Erythroblast (primary cell): ENCODE results near the gene ITPRIPL2.
A peak's percentile ranks its signal among the peaks of the same experiment; 100 is the strongest.

ENCODE experiments used
- DNase-seq, 2 experiments: peaks; one replicate each; lab custom pipeline; 2025; lab: John Stamatoyannopoulos, UW
- GATA1 ChIP-seq: IDR thresholded peaks from 2 replicates; pipeline ENCODE4 v1.6.1; 2011; ENCODE audit warnings: low read depth, mild to moderate bottlenecking, control low read depth, low read length, moderate library complexity
- POLR2A ChIP-seq: IDR thresholded peaks from 2 replicates; pipeline ENCODE4 v1.6.1; 2011; ENCODE audit warnings: mild to moderate bottlenecking, low read length

ITPRIPL2 gene

GRCh38 chr16:19153876-19154275, 40.1 kb downstream of the ITPRIPL2 start:
- DNase-seq: peak; percentile 13 to 30

GRCh38 chr16:19162085-19162484, 48.3 kb downstream of the ITPRIPL2 start:
- TF ChIP-seq POLR2A (no peak), GATA1 (no peak)
- DNase-seq: no peak

More at GRCh38 chr16:19153876-19154275, 40.1 kb downstream of the ITPRIPL2 start:
- TF ChIP-seq POLR2A (no peak), GATA1 (no peak)

- no peak for DNase-seq
- no peak for TF ChIP-seq GATA1
- TF ChIP-seq POLR2A: no peak
These were observed 49.5 kb downstream of the ITPRIPL2 start for GRCh38 chr16:19163215-19163614.

- DNase-seq: no peak
- TF ChIP-seq GATA1 (no peak), POLR2A (no peak)
These were observed 50.5 kb downstream of the ITPRIPL2 start for GRCh38 chr16:19164285-19164684.

GRCh38 chr16:19165101-19165500, 51.3 kb downstream of the ITPRIPL2 start:
- DNase-seq: no peak
- no peak for TF ChIP-seq POLR2A
- TF ChIP-seq GATA1: no peak

GRCh38 chr16:19166500-19166899, 52.7 kb downstream of the ITPRIPL2 start:
- TF ChIP-seq GATA1 (no peak), POLR2A (no peak)
- DNase-seq: no peak

- TF ChIP-seq POLR2A (no peak), GATA1 (no peak)
- peak; percentile 76 to 78 for DNase-seq
These were observed 54.1 kb downstream of the ITPRIPL2 start, which contains the start of gene SYT17 for GRCh38 chr16:19167710-19168370. SYT17 (plus strand) TSS chr16:19168240; CDS start chr16:19168647, 407 bp downstream.

- DNase-seq: no peak
- TF ChIP-seq POLR2A (no peak), GATA1 (no peak)
These were observed 54.8 kb downstream of the ITPRIPL2 start for GRCh38 chr16:19168371-19169081.

- TF ChIP-seq GATA1: no peak
- no peak for TF ChIP-seq POLR2A
- DNase-seq: no peak
These were observed 55.4 kb downstream of the ITPRIPL2 start for GRCh38 chr16:19169082-19169639.

- no peak for DNase-seq
- TF ChIP-seq POLR2A (no peak), GATA1 (no peak)
These were observed 56.4 kb downstream of the ITPRIPL2 start for GRCh38 chr16:19170043-19170655.
